B cell (primary cell): ENCODE measurements around the gene INTS14.

ENCODE experiments used
- EZH2 ChIP-seq: IDR thresholded peaks from 2 replicates; pipeline ENCODE4 v1.6.1; 2012; ENCODE audit warnings: borderline replicate concordance, low read depth, mild to moderate bottlenecking, moderate library complexity, low read length; ENCODE audit not compliant: insufficient read depth, poor library complexity, severe bottlenecking
- TF ChIP-seq, protein P1 (sequence below): fragments of 200-600 bp; IDR thresholded peaks from one replicate; pipeline ENCODE4 v1.8.0; 2022; ENCODE audit warnings: antibody characterized with exemption, mild to moderate bottlenecking

DNA sequence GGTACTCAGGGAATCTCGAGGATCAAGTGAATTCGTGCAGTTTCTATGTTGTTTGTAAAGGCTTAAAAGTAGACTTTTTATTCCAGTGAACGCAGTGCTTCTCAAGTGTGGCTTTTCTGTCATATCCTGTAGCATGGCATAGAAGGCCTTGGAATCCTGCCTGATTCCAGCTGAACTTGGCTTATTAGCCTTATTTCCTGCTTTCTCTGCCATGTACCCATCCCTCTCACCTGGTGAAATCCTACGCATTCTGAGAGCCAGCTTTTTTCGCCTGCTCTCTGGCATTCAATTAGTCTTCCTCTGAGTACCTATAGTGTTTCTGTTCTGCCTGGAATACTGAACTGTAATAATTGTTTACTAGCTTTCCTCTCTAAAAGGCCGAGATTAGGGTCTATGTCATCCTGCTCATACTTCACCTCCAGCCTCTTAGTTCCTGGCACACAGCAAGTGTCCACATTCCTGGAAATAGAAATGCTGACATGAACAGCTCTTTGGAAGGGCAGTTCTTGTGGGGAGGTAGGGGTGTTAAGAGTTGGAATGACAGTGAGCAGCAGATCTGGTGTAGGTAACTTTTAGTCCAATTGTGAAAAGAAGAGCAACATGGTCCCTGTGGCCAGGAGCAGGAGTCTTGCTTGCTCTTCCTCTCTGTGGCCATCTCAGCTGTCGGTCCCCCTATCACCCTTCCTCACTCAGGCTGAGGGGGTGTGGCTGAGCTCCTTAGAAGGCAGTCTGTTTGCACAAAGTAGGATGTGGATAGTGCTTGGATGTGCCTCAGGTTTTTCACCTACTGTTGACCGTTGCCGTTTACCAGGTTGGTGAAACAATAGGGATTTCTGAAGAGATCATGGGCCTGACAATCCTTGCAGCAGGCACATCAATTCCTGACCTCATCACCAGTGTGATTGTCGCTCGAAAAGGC is 41.2 kb upstream of the INTS14 start:
- TF ChIP-seq, protein P1, sequence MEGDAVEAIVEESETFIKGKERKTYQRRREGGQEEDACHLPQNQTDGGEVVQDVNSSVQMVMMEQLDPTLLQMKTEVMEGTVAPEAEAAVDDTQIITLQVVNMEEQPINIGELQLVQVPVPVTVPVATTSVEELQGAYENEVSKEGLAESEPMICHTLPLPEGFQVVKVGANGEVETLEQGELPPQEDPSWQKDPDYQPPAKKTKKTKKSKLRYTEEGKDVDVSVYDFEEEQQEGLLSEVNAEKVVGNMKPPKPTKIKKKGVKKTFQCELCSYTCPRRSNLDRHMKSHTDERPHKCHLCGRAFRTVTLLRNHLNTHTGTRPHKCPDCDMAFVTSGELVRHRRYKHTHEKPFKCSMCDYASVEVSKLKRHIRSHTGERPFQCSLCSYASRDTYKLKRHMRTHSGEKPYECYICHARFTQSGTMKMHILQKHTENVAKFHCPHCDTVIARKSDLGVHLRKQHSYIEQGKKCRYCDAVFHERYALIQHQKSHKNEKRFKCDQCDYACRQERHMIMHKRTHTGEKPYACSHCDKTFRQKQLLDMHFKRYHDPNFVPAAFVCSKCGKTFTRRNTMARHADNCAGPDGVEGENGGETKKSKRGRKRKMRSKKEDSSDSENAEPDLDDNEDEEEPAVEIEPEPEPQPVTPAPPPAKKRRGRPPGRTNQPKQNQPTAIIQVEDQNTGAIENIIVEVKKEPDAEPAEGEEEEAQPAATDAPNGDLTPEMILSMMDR = no peak
- no peak for TF ChIP-seq EZH2
